Measurements from ENCODE around the gene RAD9B. TPM values are rescaled to one million over a fixed set of nuclear protein-coding genes. Genes with fewer than 3 reads are reported as not detected.

Gene RAD9B
- total and polyA plus RNA-seq, 2 of the 4 experiments (the other 2 are of a cell fraction), result 0.09 to 0.18 TPM

GRCh38 chr12:110531741-110532333 lies 29.7 kb downstream of the RAD9B start:
- DNase-seq, result peak; percentile 53
- H2AK5ac ChIP-seq (ENCODE audit: low read depth, low read length), result 0 out of 2 replicates have a peak overlapping the region, but pooled peaks have one; percentile 65
- H3K23ac ChIP-seq (ENCODE audit: low read depth, low read length), result no peak overlapping the region
- no peak overlapping the region for H3K9ac ChIP-seq (ENCODE audit: low read depth, low read length)
- no peak overlapping the region for H2AK9ac ChIP-seq (replicated peaks; ENCODE audit: low read depth, low read length, poor library complexity)
- intact Hi-C loops (cut with micrococcal nuclease), result no loop called here
- H3K9me3 ChIP-seq (ENCODE audit: control insufficient read depth, insufficient read depth, low read length), result no peaks in the 10 kb centered on the region
- ATAC-seq (ENCODE audit: low read depth), result peak; percentile 66
- H2BK20ac ChIP-seq (ENCODE audit: low read depth, low read length), result no peak overlapping the region
- H3K4ac ChIP-seq (ENCODE audit: low read depth, low read length), result no peak overlapping the region
- TF ChIP-seq RAD21 (IDR thresholded peaks at IDR 0.05; ENCODE audit: low read length) (no peak), FOS (IDR thresholded peaks at IDR 0.05; ENCODE audit: low read depth, low read length) (peak; percentile 30; the same call in 1 of the 2 replicates)
- H2AFZ ChIP-seq (replicated peaks; ENCODE audit: low read length, poor library complexity), result no peak overlapping the region
- CTCF ChIA-PET, result no interaction called here
- dilution Hi-C loops (cut with HindIII; ENCODE audit: low sequenced_read_pairs, unreplicated experiment), result no loop called here
- no CpG with 5 or more reads among the region's 2 CpGs for WGBS, 2 experiments (ENCODE audit: extremely low coverage in 2 of 2, insufficient read length in 1 of 2)
- peaks cover 23 to 26% of the 10 kb centered on the region in 2 experiments for H3K79me1 ChIP-seq (ENCODE audit: low read depth in 1 of 2, low read length in 2 of 2)
- no peak overlapping the region for H2BK120ac ChIP-seq (ENCODE audit: low read depth, low read length)
- no peak overlapping the region; the same call in 1 of the 2 replicates for H3K4me2 ChIP-seq (ENCODE audit: low read depth, low read length)
- H2BK15ac ChIP-seq (ENCODE audit: low read depth, low read length), result no peak overlapping the region; the same call in 2 of the 3 replicates
- H3K4me1 ChIP-seq (ENCODE audit: control insufficient read depth, insufficient read depth, low read length), result peaks cover 10% of the 10 kb centered on the region
- POLR2A ChIA-PET (ENCODE audit: unreplicated experiment), result no interaction called here
- no peak overlapping the region for H3K4me3 ChIP-seq (ENCODE audit: insufficient read depth, low read depth, low read length)
- no peak overlapping the region for H3K27ac ChIP-seq (ENCODE audit: insufficient read depth, low read length)
- H4K5ac ChIP-seq (ENCODE audit: low read depth, low read length), result no peak overlapping the region
- H3K27me3 ChIP-seq (ENCODE audit: control insufficient read depth, insufficient read depth, low read length), result no peaks in the 10 kb centered on the region
- peaks cover 6% of the 10 kb centered on the region for H3K9me1 ChIP-seq (ENCODE audit: insufficient read depth, low read length)
- H3K56ac ChIP-seq (ENCODE audit: extremely low read depth, insufficient read depth, low read length), result no peak overlapping the region
- in situ Hi-C loops (cut with MboI; ENCODE audit: low sequenced_read_pairs), result no loop called here
- no TSS peak for BruUV-seq (replicated peaks)
- H2BK5ac ChIP-seq (ENCODE audit: low read depth, low read length, poor library complexity, severe bottlenecking), result no peak overlapping the region
- H4K91ac ChIP-seq (ENCODE audit: insufficient read depth, low read depth, low read length), result no peak overlapping the region
- H3K14ac ChIP-seq (replicated peaks; ENCODE audit: low read depth, low read length), result no peak overlapping the region
- peaks cover 8% of the 10 kb centered on the region for H3K36me3 ChIP-seq (ENCODE audit: control insufficient read depth, insufficient read depth, low read length)
- H4K8ac ChIP-seq (ENCODE audit: low read depth in 2 of 2, low read length in 2 of 2), result no peak overlapping the region
- H3K18ac ChIP-seq (ENCODE audit: low read depth, low read length), result no peak overlapping the region; the same call in 1 of the 2 replicates
- H4K20me1 ChIP-seq (ENCODE audit: insufficient read depth, low read length), result peaks cover 8% of the 10 kb centered on the region; the same call in 1 of the 2 replicates

Measured in IMR-90 (cell line).